Measurements from ENCODE around the gene MSI2.

The MSI2 gene

DNA sequence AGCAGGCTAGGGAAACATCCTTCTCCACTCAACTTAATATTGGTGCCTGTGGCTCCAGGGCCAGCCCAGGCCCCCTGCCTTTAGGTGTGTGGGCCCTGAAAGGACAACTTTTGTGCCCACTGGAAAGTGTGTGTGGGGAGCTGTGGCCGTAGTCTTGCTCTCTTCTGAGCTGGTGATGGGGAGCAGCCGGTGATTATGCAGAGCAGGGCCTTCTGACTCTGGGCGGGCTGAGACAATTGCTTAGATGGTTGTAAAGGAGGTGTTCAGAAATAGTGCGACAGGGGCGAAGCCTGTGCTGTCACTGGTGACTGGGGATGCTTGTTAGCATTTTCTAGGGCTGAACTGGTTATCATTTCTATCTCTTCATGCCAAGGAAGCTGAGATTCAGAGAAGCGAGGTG is 62.6 kb downstream of the MSI2 start:
- no peak for ATAC-seq
- TF ChIP-seq PPARA (CRISPR knock-in tag; IDR thresholded peaks at IDR 0.05; ENCODE audit: borderline replicate concordance) (no peak), ISL1 (CRISPR knock-in tag; IDR thresholded peaks at IDR 0.05) (no peak), CSDC2 (CRISPR knock-in tag; IDR thresholded peaks at IDR 0.05) (no peak), ZFP30 (CRISPR knock-in tag; IDR thresholded peaks at IDR 0.05) (no peak), ARNTL (CRISPR knock-in tag; IDR thresholded peaks at IDR 0.05; ENCODE audit: borderline replicate concordance, low read depth) (no peak), ZNF70 (CRISPR knock-in tag; IDR thresholded peaks at IDR 0.05) (no peak), BACH2 (CRISPR knock-in tag; IDR thresholded peaks at IDR 0.05; ENCODE audit: borderline replicate concordance) (no peak), TOX (CRISPR knock-in tag; IDR thresholded peaks at IDR 0.05; ENCODE audit: borderline replicate concordance) (no peak), ZNF565 (CRISPR knock-in tag; conservative IDR thresholded peaks at IDR 0.05; ENCODE audit: low read depth) (no peak), TCF4 (CRISPR knock-in tag; IDR thresholded peaks at IDR 0.05; ENCODE audit: borderline replicate concordance) (no peak), ESRRG (CRISPR knock-in tag; IDR thresholded peaks at IDR 0.05) (no peak), ZC3H10 (CRISPR knock-in tag; IDR thresholded peaks at IDR 0.05) (no peak), SNAI2 (CRISPR knock-in tag; IDR thresholded peaks at IDR 0.05) (no peak), RARB (CRISPR knock-in tag; IDR thresholded peaks at IDR 0.05) (no peak)
- TF ChIP-seq, protein P1, sequence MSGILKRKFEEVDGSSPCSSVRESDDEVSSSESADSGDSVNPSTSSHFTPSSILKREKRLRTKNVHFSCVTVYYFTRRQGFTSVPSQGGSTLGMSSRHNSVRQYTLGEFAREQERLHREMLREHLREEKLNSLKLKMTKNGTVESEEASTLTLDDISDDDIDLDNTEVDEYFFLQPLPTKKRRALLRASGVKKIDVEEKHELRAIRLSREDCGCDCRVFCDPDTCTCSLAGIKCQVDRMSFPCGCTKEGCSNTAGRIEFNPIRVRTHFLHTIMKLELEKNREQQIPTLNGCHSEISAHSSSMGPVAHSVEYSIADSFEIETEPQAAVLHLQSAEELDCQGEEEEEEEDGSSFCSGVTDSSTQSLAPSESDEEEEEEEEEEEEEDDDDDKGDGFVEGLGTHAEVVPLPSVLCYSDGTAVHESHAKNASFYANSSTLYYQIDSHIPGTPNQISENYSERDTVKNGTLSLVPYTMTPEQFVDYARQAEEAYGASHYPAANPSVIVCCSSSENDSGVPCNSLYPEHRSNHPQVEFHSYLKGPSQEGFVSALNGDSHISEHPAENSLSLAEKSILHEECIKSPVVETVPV (CRISPR knock-in tag; IDR thresholded peaks at IDR 0.05), result no peak
- TF ChIP-seq, protein P2, sequence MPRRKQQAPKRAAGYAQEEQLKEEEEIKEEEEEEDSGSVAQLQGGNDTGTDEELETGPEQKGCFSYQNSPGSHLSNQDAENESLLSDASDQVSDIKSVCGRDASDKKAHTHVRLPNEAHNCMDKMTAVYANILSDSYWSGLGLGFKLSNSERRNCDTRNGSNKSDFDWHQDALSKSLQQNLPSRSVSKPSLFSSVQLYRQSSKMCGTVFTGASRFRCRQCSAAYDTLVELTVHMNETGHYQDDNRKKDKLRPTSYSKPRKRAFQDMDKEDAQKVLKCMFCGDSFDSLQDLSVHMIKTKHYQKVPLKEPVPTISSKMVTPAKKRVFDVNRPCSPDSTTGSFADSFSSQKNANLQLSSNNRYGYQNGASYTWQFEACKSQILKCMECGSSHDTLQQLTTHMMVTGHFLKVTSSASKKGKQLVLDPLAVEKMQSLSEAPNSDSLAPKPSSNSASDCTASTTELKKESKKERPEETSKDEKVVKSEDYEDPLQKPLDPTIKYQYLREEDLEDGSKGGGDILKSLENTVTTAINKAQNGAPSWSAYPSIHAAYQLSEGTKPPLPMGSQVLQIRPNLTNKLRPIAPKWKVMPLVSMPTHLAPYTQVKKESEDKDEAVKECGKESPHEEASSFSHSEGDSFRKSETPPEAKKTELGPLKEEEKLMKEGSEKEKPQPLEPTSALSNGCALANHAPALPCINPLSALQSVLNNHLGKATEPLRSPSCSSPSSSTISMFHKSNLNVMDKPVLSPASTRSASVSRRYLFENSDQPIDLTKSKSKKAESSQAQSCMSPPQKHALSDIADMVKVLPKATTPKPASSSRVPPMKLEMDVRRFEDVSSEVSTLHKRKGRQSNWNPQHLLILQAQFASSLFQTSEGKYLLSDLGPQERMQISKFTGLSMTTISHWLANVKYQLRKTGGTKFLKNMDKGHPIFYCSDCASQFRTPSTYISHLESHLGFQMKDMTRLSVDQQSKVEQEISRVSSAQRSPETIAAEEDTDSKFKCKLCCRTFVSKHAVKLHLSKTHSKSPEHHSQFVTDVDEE (CRISPR knock-in tag; IDR thresholded peaks at IDR 0.05), result no peak
- TF ChIP-seq, protein P3, sequence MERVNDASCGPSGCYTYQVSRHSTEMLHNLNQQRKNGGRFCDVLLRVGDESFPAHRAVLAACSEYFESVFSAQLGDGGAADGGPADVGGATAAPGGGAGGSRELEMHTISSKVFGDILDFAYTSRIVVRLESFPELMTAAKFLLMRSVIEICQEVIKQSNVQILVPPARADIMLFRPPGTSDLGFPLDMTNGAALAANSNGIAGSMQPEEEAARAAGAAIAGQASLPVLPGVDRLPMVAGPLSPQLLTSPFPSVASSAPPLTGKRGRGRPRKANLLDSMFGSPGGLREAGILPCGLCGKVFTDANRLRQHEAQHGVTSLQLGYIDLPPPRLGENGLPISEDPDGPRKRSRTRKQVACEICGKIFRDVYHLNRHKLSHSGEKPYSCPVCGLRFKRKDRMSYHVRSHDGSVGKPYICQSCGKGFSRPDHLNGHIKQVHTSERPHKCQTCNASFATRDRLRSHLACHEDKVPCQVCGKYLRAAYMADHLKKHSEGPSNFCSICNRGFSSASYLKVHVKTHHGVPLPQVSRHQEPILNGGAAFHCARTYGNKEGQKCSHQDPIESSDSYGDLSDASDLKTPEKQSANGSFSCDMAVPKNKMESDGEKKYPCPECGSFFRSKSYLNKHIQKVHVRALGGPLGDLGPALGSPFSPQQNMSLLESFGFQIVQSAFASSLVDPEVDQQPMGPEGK (CRISPR knock-in tag; IDR thresholded peaks at IDR 0.05; ENCODE audit: borderline replicate concordance), result no peak
- TF ChIP-seq, protein P4, sequence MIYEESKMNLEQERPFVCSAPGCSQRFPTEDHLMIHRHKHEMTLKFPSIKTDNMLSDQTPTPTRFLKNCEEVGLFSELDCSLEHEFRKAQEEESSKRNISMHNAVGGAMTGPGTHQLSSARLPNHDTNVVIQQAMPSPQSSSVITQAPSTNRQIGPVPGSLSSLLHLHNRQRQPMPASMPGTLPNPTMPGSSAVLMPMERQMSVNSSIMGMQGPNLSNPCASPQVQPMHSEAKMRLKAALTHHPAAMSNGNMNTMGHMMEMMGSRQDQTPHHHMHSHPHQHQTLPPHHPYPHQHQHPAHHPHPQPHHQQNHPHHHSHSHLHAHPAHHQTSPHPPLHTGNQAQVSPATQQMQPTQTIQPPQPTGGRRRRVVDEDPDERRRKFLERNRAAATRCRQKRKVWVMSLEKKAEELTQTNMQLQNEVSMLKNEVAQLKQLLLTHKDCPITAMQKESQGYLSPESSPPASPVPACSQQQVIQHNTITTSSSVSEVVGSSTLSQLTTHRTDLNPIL (CRISPR knock-in tag; IDR thresholded peaks at IDR 0.05; ENCODE audit: low read depth), result no peak
- TF ChIP-seq, protein P5, sequence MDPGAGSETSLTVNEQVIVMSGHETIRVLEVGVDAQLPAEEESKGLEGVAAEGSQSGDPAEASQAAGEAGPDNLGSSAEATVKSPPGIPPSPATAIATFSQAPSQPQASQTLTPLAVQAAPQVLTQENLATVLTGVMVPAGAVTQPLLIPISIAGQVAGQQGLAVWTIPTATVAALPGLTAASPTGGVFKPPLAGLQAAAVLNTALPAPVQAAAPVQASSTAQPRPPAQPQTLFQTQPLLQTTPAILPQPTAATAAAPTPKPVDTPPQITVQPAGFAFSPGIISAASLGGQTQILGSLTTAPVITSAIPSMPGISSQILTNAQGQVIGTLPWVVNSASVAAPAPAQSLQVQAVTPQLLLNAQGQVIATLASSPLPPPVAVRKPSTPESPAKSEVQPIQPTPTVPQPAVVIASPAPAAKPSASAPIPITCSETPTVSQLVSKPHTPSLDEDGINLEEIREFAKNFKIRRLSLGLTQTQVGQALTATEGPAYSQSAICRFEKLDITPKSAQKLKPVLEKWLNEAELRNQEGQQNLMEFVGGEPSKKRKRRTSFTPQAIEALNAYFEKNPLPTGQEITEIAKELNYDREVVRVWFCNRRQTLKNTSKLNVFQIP (CRISPR knock-in tag; IDR thresholded peaks at IDR 0.05; ENCODE audit: borderline replicate concordance, low read depth), result no peak

DNA sequence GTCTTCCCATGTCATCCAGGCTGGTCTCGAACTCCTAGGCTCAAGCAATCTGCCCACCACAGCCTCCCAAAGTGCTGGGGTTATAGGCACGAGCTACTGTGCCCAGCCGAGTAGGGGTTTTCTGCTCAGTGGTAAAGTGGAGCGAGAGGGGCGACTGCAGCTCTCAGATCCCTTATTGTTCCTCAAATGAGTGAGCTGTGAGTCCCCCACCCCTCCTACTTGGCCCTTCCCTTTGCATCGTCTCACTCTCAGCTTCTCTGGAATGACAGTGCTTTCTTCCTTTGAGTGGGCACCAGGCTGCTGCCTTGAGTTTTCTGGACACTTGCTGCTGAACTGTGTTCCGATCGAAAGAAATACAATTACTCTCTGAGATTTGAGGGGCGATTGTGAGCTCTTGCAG is 63.5 kb downstream of the MSI2 start:
- ATAC-seq, result no peak
- TF ChIP-seq PPARA (CRISPR knock-in tag; IDR thresholded peaks at IDR 0.05; ENCODE audit: borderline replicate concordance), result no peak
- TF ChIP-seq ESRRG (CRISPR knock-in tag; IDR thresholded peaks at IDR 0.05), result no peak
- no peak for TF ChIP-seq TCF4 (CRISPR knock-in tag; IDR thresholded peaks at IDR 0.05; ENCODE audit: borderline replicate concordance)
- TF ChIP-seq, protein P4 (CRISPR knock-in tag; IDR thresholded peaks at IDR 0.05; ENCODE audit: low read depth), result no peak
- no peak for TF ChIP-seq ARNTL (CRISPR knock-in tag; IDR thresholded peaks at IDR 0.05; ENCODE audit: borderline replicate concordance, low read depth)
- no peak for TF ChIP-seq GLIS3 (CRISPR knock-in tag; IDR thresholded peaks at IDR 0.05)
- no peak for TF ChIP-seq TOX (CRISPR knock-in tag; IDR thresholded peaks at IDR 0.05; ENCODE audit: borderline replicate concordance)
